ENCODE data around the gene TMEM62. TPM values are rescaled to one million over a fixed set of nuclear protein-coding genes. Genes with fewer than 3 reads are reported as not detected.

Gene TMEM62
- total RNA-seq, 1 donor from 2014 or later, result 15.3 TPM

- no peak for DNase-seq (ENCODE audit: low read depth, low spot score)
- Mint-ChIP-seq H3K27me3 (ENCODE audit: low read depth) (peaks cover 23% of the 10 kb centered on the region), H3K36me3 (ENCODE audit: low read depth) (no peaks in the 10 kb centered on the region), H3K9me3 (no peaks in the 10 kb centered on the region), H3K4me1 (peaks cover 6% of the 10 kb centered on the region), H3K27ac (ENCODE audit: unreplicated experiment) (no peak overlapping the region), H3K4me3 (no peak overlapping the region)
- TF ChIP-seq CTCF (conservative IDR thresholded peaks at IDR 0.05), result no peak
Observed at GRCh38 chr15:43208052-43209002, 74.9 kb downstream of the TMEM62 start.

- Mint-ChIP-seq H3K27me3 (ENCODE audit: low read depth) (peaks cover 23% of the 10 kb centered on the region), H3K9me3 (no peaks in the 10 kb centered on the region), H3K4me1 (peaks cover 3% of the 10 kb centered on the region), H3K4me3 (no peak overlapping the region), H3K27ac (ENCODE audit: unreplicated experiment) (no peak overlapping the region), H3K36me3 (ENCODE audit: low read depth) (no peaks in the 10 kb centered on the region)
- no peak for DNase-seq (ENCODE audit: low read depth, low spot score)
- no peak for TF ChIP-seq CTCF (conservative IDR thresholded peaks at IDR 0.05)
Observed at GRCh38 chr15:43209059-43209824, 75.9 kb downstream of the TMEM62 start.

DNA sequence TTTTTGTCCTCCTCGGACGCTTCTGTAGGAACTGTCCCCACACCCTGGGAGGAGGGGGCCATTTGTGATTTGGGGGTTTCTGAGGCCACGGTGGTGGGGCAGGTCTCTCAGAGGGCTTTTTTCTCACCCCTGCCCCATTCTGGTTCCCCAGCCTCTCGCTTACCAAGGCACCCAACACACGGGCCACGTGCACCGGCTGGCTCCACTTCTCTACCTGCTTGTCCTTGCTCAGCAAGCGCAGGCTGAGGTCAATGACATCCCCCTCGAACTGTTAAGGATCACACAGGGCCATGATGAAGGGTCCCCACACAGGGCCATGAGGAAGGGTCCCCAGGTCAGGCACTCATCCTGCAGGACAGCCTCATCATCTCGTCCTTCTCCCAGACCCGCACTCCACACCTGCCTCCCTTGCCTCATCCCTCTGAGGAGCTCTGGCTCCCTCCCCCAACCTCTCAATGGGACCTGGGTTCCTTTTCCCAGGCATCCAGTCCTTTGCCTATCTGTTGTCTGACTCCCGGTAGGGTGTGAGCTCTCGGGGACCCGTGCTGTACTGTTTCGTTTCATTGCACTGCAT is 76.9 kb downstream of the TMEM62 start:
- DNase-seq (ENCODE audit: low read depth, low spot score), result no peak
- no peaks in the 10 kb centered on the region for H3K36me3 Mint-ChIP-seq (ENCODE audit: low read depth)
- H3K27me3 Mint-ChIP-seq (ENCODE audit: low read depth), result peaks cover 23% of the 10 kb centered on the region
- no peaks in the 10 kb centered on the region for H3K4me1 Mint-ChIP-seq
- TF ChIP-seq CTCF (conservative IDR thresholded peaks at IDR 0.05), result no peak
- peak overlapping the region; percentile 52 for H3K27ac Mint-ChIP-seq (ENCODE audit: unreplicated experiment)
- H3K4me3 Mint-ChIP-seq, result no peak overlapping the region
- no peaks in the 10 kb centered on the region for H3K9me3 Mint-ChIP-seq

DNA sequence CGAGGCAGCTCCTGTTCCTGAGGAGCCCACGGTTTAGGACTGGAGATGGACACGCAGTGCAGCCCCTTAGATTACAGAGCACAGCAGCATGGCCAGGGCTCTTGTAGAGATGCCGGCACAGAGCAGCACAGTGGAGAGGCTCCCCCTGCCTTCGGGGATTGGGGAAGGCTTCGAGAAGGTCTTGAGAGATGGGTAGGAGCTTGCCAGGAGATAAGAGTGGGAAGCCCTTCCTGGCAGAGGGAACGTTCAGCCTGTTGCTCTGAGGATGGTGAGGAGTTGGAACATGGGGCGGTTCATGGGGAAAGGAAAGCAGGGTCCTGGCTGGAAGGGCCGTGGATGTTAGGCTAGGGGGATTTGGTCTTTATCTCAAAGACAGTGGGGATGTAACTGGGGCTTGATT is 77.4 kb downstream of the TMEM62 start:
- Mint-ChIP-seq H3K9me3 (no peaks in the 10 kb centered on the region), H3K4me1 (no peaks in the 10 kb centered on the region), H3K36me3 (ENCODE audit: low read depth) (no peaks in the 10 kb centered on the region), H3K4me3 (no peak overlapping the region), H3K27ac (ENCODE audit: unreplicated experiment) (peak overlapping the region; percentile 52), H3K27me3 (ENCODE audit: low read depth) (peaks cover 23% of the 10 kb centered on the region)
- DNase-seq (ENCODE audit: low read depth, low spot score), result no peak
- no peak for TF ChIP-seq CTCF (conservative IDR thresholded peaks at IDR 0.05)

DNA sequence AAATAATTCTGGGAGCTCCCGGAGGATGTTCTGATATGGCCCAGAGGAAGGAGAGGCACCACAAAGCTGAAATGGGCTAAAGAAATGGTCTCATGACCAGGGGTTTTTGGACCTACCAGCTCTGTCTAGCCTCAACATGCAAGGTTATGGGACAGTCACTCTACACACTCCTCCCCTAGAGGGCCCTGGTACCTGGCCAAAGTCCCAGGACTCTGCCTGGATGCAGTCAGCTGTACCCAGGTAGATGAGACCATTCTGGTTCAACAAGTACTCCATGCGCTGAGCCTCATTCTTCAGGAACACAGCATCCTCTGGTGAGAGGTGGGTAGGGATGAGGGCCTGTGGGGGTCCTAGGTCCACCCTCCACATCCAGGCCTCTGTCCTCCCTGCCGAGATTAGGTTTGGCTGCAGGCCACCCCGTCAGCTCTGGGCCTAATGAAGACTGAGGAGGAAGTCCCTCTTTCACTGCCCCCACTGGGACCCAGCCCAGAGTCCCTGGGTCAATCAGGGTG is 77.9 kb downstream of the TMEM62 start:
- H3K27me3 Mint-ChIP-seq (ENCODE audit: low read depth), result peaks cover 23% of the 10 kb centered on the region
- no peaks in the 10 kb centered on the region for H3K4me1 Mint-ChIP-seq
- H3K4me3 Mint-ChIP-seq, result no peak overlapping the region
- no peak for TF ChIP-seq CTCF (conservative IDR thresholded peaks at IDR 0.05)
- no peak for DNase-seq (ENCODE audit: low read depth, low spot score)
- no peak overlapping the region for H3K27ac Mint-ChIP-seq (ENCODE audit: unreplicated experiment)
- H3K9me3 Mint-ChIP-seq, result no peaks in the 10 kb centered on the region
- H3K36me3 Mint-ChIP-seq (ENCODE audit: low read depth), result no peaks in the 10 kb centered on the region

Data from neural crest cell (in vitro differentiated cells).